T-helper 1 cell treated with Interleukin-12 subunit alpha and Interleukin-12 subunit beta and Interleukin-4 antibody, amounts not matched to agents 30 μg/mL and 1 μg/mL, for 36 hours (primary cell): ENCODE measurements around the gene ARFGAP2.

ENCODE experiments used
- H3K27ac Mint-ChIP-seq: one replicate; pipeline ENCODE4 v1.8.0; 2021; ENCODE audit warnings: mild to moderate bottlenecking, mixed read lengths
- H3K27me3 Mint-ChIP-seq: one replicate; pipeline ENCODE4 v1.8.0; 2021; ENCODE audit warnings: low read depth, mixed read lengths
- H3K36me3 Mint-ChIP-seq: one replicate; pipeline ENCODE4 v1.8.0; 2021; ENCODE audit warnings: low read depth, mixed read lengths
- H3K4me1 Mint-ChIP-seq: one replicate; pipeline ENCODE4 v1.8.0; 2021; ENCODE audit warnings: low read depth, mixed read lengths
- H3K4me3 Mint-ChIP-seq: one replicate; pipeline ENCODE4 v1.8.0; 2021; ENCODE audit warnings: mild to moderate bottlenecking, moderate library complexity, mixed read lengths
- H3K9me3 Mint-ChIP-seq: one replicate; pipeline ENCODE4 v1.8.0; 2021; ENCODE audit warnings: mixed read lengths

The ARFGAP2 gene

DNA sequence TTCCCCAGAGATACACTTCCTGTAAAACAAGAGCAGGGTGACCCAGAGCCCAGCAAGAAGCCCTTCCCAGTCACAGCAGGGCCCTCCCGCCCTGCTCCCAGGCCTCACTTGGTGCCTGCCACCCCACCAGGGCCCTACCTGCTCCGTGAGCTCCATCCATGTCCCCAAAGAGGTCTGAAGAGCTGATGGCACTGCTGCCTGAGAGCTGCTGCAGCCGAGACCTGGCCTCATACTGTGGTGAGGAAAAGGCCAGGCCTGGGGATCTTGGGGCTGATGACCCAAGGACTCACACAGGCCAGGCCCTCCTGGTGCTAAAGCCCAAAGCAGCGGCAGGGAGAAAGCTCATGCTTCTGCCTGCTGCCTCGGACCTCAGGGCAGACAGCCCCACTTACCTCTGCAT, 10.3 kb downstream of the ARFGAP2 start:
- Mint-ChIP-seq H3K4me3 (no peak overlapping the region), H3K27me3 (no peaks in the 10 kb centered on the region), H3K27ac (no peak overlapping the region), H3K36me3 (peaks cover 24% of the 10 kb centered on the region), H3K4me1 (peaks cover 3% of the 10 kb centered on the region), H3K9me3 (no peaks in the 10 kb centered on the region)

DNA sequence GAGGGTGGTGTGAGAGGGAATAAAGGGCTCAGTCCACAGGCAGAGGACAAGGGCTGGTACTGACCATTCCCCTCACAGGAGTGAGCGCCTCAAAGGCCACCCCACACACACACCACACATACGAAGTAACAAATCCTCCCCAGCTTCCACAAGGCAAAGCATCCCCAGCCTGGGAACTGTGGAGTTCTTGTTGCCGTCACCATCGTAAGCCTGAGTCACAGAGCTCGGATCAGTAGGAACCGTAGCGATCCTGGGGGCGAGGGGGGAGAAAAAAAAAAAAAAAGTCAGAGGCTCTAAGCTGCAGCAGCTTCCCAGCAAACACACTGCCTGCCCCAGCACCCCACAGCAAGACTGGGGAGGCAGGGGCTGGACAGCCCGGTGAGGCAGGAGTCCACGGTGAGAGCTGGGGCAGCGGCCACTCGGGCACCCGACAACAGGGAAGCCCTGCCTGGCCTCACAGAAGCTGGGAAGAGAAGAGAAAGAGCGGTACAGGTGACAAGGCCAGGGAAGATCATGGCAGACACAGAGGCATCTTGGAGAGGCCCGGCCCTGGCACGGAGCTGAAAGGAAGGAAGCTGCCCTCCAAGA, 11.3 kb downstream of the ARFGAP2 start:
- no peak overlapping the region for H3K27ac Mint-ChIP-seq
- peaks cover 20% of the 10 kb centered on the region for H3K36me3 Mint-ChIP-seq
- H3K4me3 Mint-ChIP-seq: no peak overlapping the region
- no peaks in the 10 kb centered on the region for H3K27me3 Mint-ChIP-seq
- no peaks in the 10 kb centered on the region for H3K4me1 Mint-ChIP-seq
- H3K9me3 Mint-ChIP-seq: no peaks in the 10 kb centered on the region

DNA sequence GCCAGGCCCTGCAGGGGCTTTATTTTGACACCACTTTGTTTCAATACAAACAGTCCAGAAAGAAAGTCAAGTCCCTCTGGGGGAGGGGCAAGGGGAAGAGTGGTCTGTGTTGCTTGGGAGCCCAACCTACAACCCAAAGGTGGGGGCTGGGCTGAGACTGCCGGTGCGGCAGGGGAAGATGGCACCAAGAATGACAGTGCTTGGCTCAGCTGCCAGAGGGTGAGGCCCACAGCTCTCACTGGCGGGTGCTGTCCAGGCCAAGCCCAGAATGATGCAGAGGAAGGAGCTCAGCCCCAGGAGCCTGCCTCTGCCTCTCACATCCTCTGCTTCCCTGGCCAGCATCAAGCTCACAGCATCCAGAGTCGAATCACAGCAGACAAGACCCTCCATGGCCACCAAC, 12.4 kb downstream of the ARFGAP2 start:
- Mint-ChIP-seq H3K4me1 (no peaks in the 10 kb centered on the region), H3K27ac (no peak overlapping the region), H3K9me3 (no peaks in the 10 kb centered on the region), H3K36me3 (peaks cover 20% of the 10 kb centered on the region), H3K27me3 (no peaks in the 10 kb centered on the region), H3K4me3 (no peak overlapping the region)

DNA sequence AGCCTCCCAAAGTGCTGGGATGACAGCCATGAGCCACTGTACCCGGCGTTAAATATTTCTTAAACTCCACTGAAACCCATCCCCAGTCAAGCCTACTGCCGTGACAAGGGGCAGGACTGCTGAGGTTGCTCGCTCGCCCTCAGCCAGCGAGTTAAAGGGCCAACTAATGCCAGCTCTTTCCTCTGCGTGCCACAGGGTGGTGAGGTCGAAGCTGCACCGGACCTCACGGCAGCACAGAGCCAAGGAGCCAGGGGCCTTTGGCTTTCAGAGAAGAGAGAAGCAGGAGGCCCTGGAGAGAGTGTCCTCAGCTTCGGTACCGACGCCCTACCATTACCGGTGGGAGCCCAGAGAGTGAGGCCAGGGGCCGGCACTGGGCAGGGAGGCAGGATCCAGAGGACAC, 12.8 kb downstream of the ARFGAP2 start:
- Mint-ChIP-seq H3K9me3 (no peaks in the 10 kb centered on the region), H3K4me3 (no peak overlapping the region), H3K27ac (no peak overlapping the region), H3K27me3 (no peaks in the 10 kb centered on the region), H3K36me3 (peaks cover 20% of the 10 kb centered on the region), H3K4me1 (no peaks in the 10 kb centered on the region)

DNA sequence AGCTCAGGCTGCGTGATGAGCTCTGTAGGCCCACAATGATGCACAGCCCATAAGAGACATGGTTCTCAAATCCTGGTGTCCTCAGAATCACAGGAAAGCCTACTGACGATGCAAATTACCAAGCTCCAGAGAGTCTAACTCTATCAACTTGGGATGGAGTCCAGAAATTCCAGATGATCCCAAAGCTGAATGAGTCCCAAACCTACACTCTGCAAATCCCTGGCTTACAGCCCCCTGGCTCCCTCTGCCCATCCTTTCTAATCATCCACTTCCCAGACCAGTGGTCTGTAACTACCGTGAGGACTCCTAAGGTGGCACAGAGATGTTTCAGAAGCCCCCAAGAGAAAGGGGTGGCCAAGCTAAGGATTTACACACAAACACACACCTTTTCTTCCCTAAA, 13.5 kb downstream of the ARFGAP2 start:
- Mint-ChIP-seq H3K4me1 (no peaks in the 10 kb centered on the region), H3K36me3 (peaks cover 19% of the 10 kb centered on the region), H3K27ac (no peak overlapping the region), H3K27me3 (no peaks in the 10 kb centered on the region), H3K4me3 (no peak overlapping the region), H3K9me3 (no peaks in the 10 kb centered on the region)

DNA sequence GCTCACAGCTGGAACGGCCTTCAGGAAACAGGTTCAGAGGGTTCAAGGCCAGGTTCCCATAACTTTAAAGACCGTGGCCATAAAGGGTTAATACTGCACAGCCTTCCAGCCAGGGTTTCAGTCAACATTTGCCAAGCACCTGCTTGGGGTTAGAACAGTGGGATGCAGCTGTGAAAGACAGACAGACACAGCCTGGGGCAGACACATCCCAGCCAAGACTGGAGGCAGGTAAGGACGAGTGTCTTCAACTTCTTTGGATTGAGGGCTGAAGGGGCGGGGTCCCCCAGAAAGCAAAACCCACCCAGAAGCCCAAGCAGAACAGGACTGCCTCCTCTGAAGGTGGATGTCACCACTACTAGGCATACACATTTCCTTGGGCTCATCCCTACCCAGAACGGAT, 14.3 kb downstream of the ARFGAP2 start:
- H3K27me3 Mint-ChIP-seq: no peaks in the 10 kb centered on the region
- no peak overlapping the region for H3K4me3 Mint-ChIP-seq
- peaks cover 15% of the 10 kb centered on the region for H3K36me3 Mint-ChIP-seq
- no peaks in the 10 kb centered on the region for H3K9me3 Mint-ChIP-seq
- no peak overlapping the region for H3K27ac Mint-ChIP-seq
- no peaks in the 10 kb centered on the region for H3K4me1 Mint-ChIP-seq

DNA sequence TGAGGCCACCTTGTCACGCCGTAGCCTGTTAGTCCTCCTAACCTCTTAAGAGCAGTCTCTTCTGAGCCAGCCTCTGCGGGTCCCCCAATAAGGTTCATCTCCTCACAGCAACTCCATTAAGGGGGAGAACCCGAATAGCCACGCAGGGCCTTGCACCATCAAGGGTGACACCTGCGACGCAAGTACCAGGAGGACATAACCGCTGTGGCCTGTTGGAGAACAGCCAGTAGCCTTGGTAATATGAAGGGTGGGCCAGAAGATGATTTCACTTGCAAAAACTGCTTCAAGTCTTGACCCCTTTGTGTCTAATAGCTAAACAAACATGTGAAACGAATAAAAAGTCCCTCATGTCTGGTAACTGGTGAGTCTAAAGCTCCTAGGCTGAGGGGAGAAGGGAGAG, 14.8 kb downstream of the ARFGAP2 start:
- Mint-ChIP-seq H3K9me3 (no peaks in the 10 kb centered on the region), H3K4me1 (no peaks in the 10 kb centered on the region), H3K36me3 (peaks cover 15% of the 10 kb centered on the region), H3K4me3 (no peak overlapping the region), H3K27me3 (no peaks in the 10 kb centered on the region), H3K27ac (peak overlapping the region; percentile 20)

DNA sequence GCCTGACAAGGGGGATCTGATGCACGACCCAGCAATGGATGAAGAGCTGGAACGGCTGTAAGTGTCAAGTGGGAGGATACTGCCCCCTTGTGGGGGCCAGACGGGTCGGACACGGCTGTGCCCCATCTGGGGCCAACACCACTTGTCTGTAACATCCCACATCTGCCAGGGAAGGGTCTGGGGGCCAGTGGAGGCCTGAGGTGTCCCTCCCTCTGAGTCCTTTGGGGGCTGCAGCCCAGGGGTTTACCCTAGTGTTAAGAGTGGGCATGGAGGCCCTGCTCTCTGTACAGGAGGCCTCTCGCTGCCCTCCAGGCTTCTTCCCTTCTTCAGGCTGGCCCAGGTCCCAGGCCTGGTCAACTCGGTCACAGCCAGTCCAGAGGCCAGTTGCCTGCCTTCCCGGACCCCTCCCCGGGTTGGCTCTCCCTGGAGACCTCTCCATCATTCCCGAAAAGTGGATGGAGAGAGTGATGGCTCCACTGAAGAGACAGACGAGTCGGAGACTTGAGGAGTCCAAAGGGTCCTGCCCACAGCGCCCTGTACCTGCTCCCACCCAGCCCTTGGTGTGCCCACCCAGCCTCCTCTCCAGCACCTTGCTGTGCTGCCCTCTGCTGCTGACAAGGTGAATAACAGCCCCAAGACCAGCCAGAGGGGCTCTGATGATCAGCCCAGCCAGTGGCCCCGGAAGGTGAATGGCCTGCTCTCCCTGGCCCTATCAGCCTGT, 15.4 kb downstream of the ARFGAP2 start:
- no peaks in the 10 kb centered on the region for H3K4me1 Mint-ChIP-seq
- no peak overlapping the region for H3K4me3 Mint-ChIP-seq
- H3K9me3 Mint-ChIP-seq: no peaks in the 10 kb centered on the region
- H3K36me3 Mint-ChIP-seq: peaks cover 14% of the 10 kb centered on the region
- no peaks in the 10 kb centered on the region for H3K27me3 Mint-ChIP-seq
- no peak overlapping the region for H3K27ac Mint-ChIP-seq

DNA sequence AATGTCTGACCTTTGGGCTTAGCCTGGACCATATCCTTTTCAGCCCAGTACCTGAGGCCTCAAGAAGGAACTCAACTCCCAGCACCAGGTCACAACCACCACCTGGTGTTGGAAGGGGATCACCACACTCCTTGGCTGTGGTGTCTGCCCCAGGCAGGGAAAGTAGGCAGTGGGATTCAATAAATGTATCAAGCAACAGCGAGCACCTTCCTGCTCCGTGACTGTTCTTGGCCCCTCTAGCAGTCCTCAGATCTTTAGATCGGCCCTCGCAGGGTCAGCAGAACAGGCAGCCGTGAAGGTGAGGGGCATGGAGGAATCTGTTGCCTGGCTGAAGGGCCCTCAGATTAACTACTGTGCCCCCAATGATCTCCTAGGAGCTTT, 15.9 kb downstream of the ARFGAP2 start:
- no peak overlapping the region for H3K4me3 Mint-ChIP-seq
- no peak overlapping the region for H3K27ac Mint-ChIP-seq
- peaks cover 2% of the 10 kb centered on the region for H3K4me1 Mint-ChIP-seq
- H3K9me3 Mint-ChIP-seq: no peaks in the 10 kb centered on the region
- peaks cover 10% of the 10 kb centered on the region for H3K36me3 Mint-ChIP-seq
- no peaks in the 10 kb centered on the region for H3K27me3 Mint-ChIP-seq

DNA sequence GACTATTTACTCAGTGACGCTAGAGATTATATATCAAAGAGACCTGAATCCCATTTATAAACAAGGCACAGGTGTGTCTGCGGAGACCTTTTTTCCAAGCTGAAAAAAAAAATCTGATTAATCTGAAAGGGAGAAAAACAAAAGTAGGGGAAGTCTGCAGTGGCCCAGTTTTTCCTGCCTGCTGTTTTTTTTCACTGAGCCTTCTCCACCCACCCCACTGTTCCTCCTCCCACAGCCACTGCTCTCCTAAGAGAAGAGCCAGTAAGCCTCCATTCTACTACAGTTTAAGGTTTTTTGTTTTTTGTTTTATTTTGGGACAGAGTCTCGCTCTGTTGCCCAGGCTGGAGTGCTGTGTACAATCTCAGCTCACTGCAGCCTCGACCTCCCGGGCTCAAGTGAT, 18.4 kb downstream of the ARFGAP2 start:
- Mint-ChIP-seq H3K27ac (no peak overlapping the region), H3K9me3 (no peaks in the 10 kb centered on the region), H3K4me3 (no peak overlapping the region), H3K4me1 (peaks cover 17% of the 10 kb centered on the region), H3K27me3 (no peaks in the 10 kb centered on the region), H3K36me3 (peaks cover 4% of the 10 kb centered on the region)

DNA sequence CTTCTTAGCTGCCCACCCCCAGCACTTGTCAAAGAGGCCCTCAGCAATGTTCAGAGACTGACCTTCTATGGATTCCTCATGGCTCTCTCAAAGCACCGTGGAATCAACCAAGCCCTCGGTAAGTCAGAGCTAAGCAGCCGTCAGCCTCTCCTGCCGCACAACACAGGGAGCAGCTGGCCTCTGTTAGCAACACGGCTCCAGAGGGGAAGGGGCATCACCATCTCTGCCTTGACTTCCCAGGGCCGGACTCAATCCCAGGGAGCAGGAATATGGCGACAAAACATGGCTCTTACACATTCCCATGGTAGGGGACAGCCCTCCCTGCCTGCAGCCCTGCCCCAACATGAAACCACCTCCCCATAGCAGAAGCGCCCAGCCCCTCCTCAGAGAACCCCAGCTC, 18.9 kb downstream of the ARFGAP2 start:
- no peak overlapping the region for H3K27ac Mint-ChIP-seq
- H3K27me3 Mint-ChIP-seq: no peaks in the 10 kb centered on the region
- H3K4me3 Mint-ChIP-seq: no peak overlapping the region
- H3K36me3 Mint-ChIP-seq: peaks cover 7% of the 10 kb centered on the region
- H3K9me3 Mint-ChIP-seq: no peaks in the 10 kb centered on the region
- H3K4me1 Mint-ChIP-seq: peaks cover 21% of the 10 kb centered on the region

DNA sequence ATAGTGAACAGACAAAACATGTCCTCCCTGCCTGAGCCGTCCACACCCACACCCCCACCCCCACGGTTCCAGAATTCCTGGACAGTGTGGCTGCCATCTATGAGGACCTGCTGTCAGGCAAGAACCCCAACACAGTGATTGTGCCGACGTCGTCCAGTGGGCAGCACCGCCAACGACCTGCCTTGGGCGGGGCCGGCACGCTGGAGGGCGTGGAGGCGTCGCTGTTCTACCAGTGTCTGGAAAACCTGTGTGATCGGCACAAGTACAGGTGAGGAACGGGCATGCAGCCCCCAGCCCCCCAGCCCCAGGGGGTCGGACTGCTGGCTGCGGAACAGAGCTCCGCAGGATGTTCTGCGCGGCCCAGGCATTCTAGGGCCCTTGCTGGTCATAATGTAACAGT, 19.7 kb downstream of the ARFGAP2 start:
- Mint-ChIP-seq H3K9me3 (no peaks in the 10 kb centered on the region), H3K36me3 (peaks cover 7% of the 10 kb centered on the region), H3K27ac (no peak overlapping the region), H3K27me3 (no peaks in the 10 kb centered on the region), H3K4me1 (peaks cover 21% of the 10 kb centered on the region), H3K4me3 (no peak overlapping the region)

DNA sequence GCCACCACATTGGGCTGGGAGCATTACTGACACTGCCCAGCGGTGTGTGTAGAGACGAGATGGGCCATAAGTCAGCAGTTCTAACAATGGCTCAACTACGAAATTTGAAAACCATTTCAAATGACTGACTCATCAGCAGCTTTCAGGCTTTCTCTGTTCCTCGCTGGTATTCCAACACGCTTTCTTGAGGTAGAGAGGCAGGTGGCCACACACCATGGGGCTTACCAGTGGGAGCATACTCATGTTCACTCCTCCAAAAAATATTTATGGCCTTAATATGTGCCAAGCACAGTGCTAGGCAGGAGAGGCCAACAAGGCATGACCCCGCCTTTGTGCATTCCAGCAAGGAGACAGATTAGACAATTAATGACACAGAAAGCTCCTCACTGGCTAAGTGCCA, 20.3 kb downstream of the ARFGAP2 start:
- H3K27ac Mint-ChIP-seq: no peak overlapping the region
- H3K4me3 Mint-ChIP-seq: no peak overlapping the region
- H3K36me3 Mint-ChIP-seq: peaks cover 7% of the 10 kb centered on the region
- peaks cover 21% of the 10 kb centered on the region for H3K4me1 Mint-ChIP-seq
- no peaks in the 10 kb centered on the region for H3K27me3 Mint-ChIP-seq
- H3K9me3 Mint-ChIP-seq: no peaks in the 10 kb centered on the region

DNA sequence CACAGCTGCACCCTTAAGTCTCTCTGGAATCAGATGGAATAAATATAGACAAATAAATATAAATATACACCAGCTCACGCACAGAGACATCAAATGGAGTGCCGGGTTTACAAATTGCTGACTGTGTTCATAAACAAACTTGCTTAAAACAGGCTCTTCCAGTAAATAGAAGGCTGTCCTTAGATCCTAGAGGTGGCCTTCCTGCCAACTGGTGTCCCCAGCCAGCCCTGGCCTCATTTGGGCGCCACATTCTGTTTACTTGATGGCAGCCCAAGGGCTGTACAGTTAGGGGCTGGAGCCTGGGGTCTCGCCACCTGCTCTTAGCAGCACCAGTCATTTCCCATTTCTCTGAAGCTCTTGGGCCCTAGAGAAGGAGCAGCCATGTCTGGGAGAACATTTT, 20.8 kb downstream of the ARFGAP2 start:
- no peak overlapping the region for H3K27ac Mint-ChIP-seq
- H3K9me3 Mint-ChIP-seq: no peaks in the 10 kb centered on the region
- peaks cover 7% of the 10 kb centered on the region for H3K36me3 Mint-ChIP-seq
- H3K4me3 Mint-ChIP-seq: no peak overlapping the region
- no peaks in the 10 kb centered on the region for H3K27me3 Mint-ChIP-seq
- H3K4me1 Mint-ChIP-seq: peaks cover 21% of the 10 kb centered on the region

DNA sequence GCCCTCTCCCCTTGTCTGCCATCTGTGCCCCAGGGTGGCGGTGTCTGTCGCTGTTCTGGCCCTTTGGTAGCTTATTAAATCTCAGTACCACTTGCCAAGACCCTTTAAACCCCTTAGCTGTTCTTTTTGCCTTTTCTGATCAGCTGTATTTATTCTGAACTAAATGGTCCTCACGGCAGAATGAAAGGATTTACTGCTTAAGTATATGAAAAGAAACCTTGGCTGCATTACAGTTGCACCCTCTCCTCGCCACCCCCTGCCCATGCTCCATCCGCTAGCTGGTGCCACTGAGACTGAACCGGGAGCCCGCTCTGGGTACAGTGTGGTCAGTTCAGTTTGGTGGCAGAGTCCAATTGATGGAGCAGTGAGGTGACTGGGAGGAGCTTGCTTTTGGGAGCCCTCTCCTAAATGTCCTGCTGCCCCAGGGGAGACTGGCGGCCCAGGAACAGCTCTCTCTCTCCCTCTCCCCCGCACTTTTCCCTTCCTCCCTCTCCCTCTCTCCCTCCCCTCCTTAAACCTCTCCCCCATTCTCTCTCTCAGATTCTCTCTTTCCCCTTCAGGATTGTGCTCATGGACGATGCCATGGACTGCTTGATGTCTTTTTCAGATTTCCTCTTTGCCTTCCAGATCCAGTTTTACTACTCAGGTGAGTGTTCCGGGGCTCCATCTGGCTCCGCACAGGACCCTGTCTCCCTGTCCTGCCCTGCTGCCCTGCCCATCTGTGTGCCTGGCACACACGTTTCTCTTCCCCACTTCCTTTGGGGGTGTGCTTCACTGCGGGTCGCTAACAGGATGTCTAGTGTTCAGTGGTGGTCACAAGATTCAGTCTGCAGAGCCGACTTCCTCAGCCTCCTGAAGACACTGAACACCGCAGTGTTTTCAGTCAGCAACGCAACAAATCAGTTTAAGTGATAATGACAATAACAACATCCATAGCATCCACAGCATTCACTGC, 21.8 kb downstream of the ARFGAP2 start:
- Mint-ChIP-seq H3K4me3 (peak overlapping the region; percentile 39), H3K4me1 (peaks cover 21% of the 10 kb centered on the region), H3K9me3 (no peaks in the 10 kb centered on the region), H3K36me3 (peaks cover 7% of the 10 kb centered on the region), H3K27ac (peak overlapping the region; percentile 57), H3K27me3 (no peaks in the 10 kb centered on the region)
